Lower leg skin (tissue), 3 donors: ENCODE measurements around the gene SELPLG.

ENCODE experiments used
- POLR2A ChIP-seq, 2 donors: fragments of 450-650 bp; IDR thresholded peaks; one replicate each; pipeline ENCODE4 v1.6.1; 2016 to 2017; ENCODE audit warnings: antibody characterized with exemption in 2 of 2, mild to moderate bottlenecking in 1 of 2, moderate library complexity in 1 of 2
- TF ChIP-seq, protein P1 (sequence below), 3 donors: fragments of 450-650 bp; IDR thresholded peaks; one replicate each; pipeline ENCODE4 v1.5.1; 2016; ENCODE audit warnings: antibody characterized with exemption in 3 of 3, mild to moderate bottlenecking in 3 of 3, moderate library complexity in 2 of 3

DNA sequence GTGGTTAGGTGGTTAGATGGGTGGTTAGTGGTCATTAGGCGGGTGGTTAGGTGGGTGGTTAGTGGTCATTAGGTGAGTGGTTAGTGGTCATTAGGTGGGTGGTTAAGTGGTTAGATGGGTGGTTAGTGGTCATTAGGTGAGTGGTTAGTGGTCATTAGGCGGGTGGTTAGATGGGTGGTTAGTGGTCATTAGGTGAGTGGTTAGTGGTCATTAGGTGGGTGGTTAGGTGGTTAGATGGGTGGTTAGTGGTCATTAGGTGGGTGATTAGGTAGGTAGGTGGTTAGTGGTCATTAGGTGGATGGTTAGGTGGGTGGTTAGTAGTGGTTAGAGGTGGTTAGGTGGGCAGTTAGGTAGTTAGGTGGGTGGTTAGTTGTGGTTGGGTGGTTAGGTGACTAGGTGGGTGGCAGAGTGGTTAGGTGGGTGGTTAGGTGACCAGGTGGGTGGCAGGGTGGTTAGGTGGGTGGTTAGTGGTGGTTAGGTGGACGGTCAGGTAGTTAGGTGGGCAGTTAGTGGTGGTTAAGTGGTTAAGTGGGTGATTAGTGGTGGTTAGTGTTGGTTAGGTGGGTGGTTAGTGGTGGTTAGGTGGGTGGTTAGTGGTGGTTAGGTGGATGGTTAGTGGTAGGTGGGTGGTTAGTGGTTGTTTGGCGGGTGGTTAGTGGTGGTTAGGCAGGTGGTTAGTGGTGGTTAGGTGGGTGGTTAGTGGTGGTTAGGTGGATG, 27.8 kb downstream of the SELPLG start:
- TF ChIP-seq, protein P1, sequence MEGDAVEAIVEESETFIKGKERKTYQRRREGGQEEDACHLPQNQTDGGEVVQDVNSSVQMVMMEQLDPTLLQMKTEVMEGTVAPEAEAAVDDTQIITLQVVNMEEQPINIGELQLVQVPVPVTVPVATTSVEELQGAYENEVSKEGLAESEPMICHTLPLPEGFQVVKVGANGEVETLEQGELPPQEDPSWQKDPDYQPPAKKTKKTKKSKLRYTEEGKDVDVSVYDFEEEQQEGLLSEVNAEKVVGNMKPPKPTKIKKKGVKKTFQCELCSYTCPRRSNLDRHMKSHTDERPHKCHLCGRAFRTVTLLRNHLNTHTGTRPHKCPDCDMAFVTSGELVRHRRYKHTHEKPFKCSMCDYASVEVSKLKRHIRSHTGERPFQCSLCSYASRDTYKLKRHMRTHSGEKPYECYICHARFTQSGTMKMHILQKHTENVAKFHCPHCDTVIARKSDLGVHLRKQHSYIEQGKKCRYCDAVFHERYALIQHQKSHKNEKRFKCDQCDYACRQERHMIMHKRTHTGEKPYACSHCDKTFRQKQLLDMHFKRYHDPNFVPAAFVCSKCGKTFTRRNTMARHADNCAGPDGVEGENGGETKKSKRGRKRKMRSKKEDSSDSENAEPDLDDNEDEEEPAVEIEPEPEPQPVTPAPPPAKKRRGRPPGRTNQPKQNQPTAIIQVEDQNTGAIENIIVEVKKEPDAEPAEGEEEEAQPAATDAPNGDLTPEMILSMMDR (IDR thresholded peaks at IDR 0.05) = peak in 1 of 3 donors; percentile 100
- no peak for TF ChIP-seq POLR2A (IDR thresholded peaks at IDR 0.05)
